Cardiac muscle cell (in vitro differentiated cells and primary cell): ENCODE measurements around the gene RCL1. TPM values are rescaled to one million over a fixed set of nuclear protein-coding genes. Genes with fewer than 3 reads are reported as not detected.
A peak's percentile ranks its signal among the peaks of the same experiment; 100 is the strongest.

ENCODE experiments used
- DNase-seq, 2 donors: peaks; one replicate each; pipeline versions ENCODE4 v3.0.0 to v3.0.0-alpha.2; 2010 to 2017; ENCODE audit warnings: low read depth in 1 of 2, low spot score in 1 of 2
- H3K27ac ChIP-seq: fragments of 200-600 bp; sonication (generic); 2 replicates; pipeline ENCODE4 v1.5.1; 2016
- H3K27me3 ChIP-seq: fragments of 200-600 bp; sonication (generic); 2 replicates; pipeline ENCODE4 v1.6.0; 2016; ENCODE audit warnings: control low read depth
- H3K36me3 ChIP-seq: fragments of 200-600 bp; sonication (generic); 2 replicates; pipeline ENCODE4 v1.5.1; 2016; ENCODE audit warnings: control low read depth
- H3K4me1 ChIP-seq: fragments of 200-600 bp; sonication (generic); 2 replicates; pipeline ENCODE4 v1.8.1; 2017; ENCODE audit warnings: low read depth, mild to moderate bottlenecking, mixed run types
- H3K4me3 ChIP-seq: fragments of 200-600 bp; sonication (generic); 2 replicates; pipeline ENCODE4 v1.5.1; 2016; ENCODE audit warnings: mild to moderate bottlenecking
- H3K9me3 ChIP-seq: fragments of 200-600 bp; sonication (generic); 2 replicates; pipeline ENCODE4 v1.5.1; 2017; ENCODE audit warnings: low read depth, mild to moderate bottlenecking, control low read depth
- polyA plus RNA-seq: library from polyadenylated mRNA; unstranded; fragments of >200 nt; fragmentation: Nextera tagmentation; extraction: Ambion mirVana; gene quantifications from 2 replicates; pipeline ENCODE4 v1.2.1, GENCODE V29; 2016
- total RNA-seq: library from RNA; depleted of rRNA; stranded (reverse); fragments of >200 nt; gene quantifications from 2 replicates; pipeline ENCODE4 v1.2.3, GENCODE V29; 2016
- TF ChIP-seq, protein P1 (sequence below): IDR thresholded peaks from 2 replicates; pipeline ENCODE4 v1.5.1; 2012; ENCODE audit warnings: low read depth, mild to moderate bottlenecking, low read length

Gene RCL1
- total and polyA plus RNA-seq, 2 experiments from 2014 or later, result 15.1 to 17.9 TPM

- TF ChIP-seq, protein P1, sequence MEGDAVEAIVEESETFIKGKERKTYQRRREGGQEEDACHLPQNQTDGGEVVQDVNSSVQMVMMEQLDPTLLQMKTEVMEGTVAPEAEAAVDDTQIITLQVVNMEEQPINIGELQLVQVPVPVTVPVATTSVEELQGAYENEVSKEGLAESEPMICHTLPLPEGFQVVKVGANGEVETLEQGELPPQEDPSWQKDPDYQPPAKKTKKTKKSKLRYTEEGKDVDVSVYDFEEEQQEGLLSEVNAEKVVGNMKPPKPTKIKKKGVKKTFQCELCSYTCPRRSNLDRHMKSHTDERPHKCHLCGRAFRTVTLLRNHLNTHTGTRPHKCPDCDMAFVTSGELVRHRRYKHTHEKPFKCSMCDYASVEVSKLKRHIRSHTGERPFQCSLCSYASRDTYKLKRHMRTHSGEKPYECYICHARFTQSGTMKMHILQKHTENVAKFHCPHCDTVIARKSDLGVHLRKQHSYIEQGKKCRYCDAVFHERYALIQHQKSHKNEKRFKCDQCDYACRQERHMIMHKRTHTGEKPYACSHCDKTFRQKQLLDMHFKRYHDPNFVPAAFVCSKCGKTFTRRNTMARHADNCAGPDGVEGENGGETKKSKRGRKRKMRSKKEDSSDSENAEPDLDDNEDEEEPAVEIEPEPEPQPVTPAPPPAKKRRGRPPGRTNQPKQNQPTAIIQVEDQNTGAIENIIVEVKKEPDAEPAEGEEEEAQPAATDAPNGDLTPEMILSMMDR, result no peak
- no peak overlapping the region for H3K4me3 ChIP-seq
- no peak overlapping the region for H3K27ac ChIP-seq
- no peak for DNase-seq
- H3K9me3 ChIP-seq, result no peaks in the 10 kb centered on the region
- H3K4me1 ChIP-seq, result no peaks in the 10 kb centered on the region
- no peaks in the 10 kb centered on the region for H3K27me3 ChIP-seq
- no peaks in the 10 kb centered on the region for H3K36me3 ChIP-seq
Observed at GRCh38 chr9:4883326-4883873, 90.7 kb downstream of the RCL1 start.

DNA sequence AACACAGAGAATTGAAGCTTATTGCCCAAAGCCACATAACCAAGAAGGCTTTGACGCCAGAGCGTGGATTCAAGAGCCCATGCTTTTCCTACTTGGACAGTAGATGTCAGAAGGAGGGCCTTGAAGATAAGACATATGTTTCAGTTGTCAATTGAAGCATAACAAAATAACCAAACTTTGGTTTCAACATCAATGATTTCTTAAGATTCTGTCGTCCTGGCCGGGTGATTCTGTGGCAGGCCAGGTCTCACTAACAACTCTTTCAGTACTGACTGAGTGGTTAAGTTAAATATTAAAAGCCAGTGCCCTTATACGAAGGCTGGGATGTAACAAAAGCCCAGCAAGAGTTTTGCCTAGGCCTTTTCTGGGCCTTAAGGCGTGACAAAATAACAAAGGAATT lies 94.0 kb downstream of the RCL1 start:
- Histone ChIP-seq H3K9me3 (no peaks in the 10 kb centered on the region), H3K27ac (no peak overlapping the region)

DNA sequence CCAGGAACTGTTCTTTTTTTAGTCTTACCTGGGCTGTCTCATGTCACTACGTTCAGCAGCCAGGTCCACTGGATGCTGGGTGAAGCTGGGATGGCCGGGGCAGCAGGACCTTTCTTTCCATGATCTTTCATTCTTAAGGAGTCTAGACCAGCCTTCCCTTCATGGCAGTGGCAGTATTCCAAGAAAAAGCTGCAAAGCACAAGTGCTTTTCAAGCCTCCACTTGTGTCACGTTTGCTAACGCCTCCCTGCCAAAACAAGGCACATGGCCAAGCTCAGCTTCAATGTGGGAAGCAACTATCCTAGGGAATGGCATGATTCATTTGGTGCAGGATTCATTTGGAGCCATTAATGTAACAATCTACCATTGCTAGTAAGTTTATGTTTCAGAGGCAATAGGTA lies 94.8 kb downstream of the RCL1 start:
- Histone ChIP-seq H3K27me3 (no peaks in the 10 kb centered on the region), H3K4me1 (no peaks in the 10 kb centered on the region), H3K9me3 (no peaks in the 10 kb centered on the region), H3K36me3 (no peaks in the 10 kb centered on the region), H3K4me3 (no peak overlapping the region), H3K27ac (no peak overlapping the region)
- peak; percentile 34 to 74 for DNase-seq
- TF ChIP-seq, protein P1, result no peak

More for the DNA sequence above, 94.0 kb downstream of the RCL1 start:
- DNase-seq, result no peak
- H3K4me1 ChIP-seq, result no peaks in the 10 kb centered on the region
- no peaks in the 10 kb centered on the region for H3K36me3 ChIP-seq
- no peaks in the 10 kb centered on the region for H3K27me3 ChIP-seq
- TF ChIP-seq, protein P1, result no peak
- H3K4me3 ChIP-seq, result no peak overlapping the region

DNA sequence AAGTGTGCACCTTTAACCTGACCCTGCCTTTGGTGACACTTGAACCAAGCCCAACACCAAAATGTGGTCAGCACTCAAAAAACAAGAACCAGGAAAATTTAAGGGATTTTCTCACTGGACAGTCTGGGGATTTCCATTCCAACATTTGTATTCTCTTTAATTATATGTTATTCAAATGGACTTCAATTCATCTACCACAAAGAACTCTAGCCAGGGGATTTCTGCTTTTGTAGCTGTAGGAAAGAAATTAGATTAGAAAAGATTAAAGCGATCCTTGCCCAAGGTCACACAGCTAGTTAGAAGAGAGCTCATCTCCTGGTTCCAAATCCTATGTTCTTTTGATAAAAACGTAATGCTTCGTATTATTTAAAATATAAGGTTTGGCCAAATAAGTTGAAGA lies 97.5 kb downstream of the RCL1 start:
- H3K27me3 ChIP-seq, result no peaks in the 10 kb centered on the region
- no peak overlapping the region for H3K4me3 ChIP-seq
- no peak for DNase-seq
- no peaks in the 10 kb centered on the region for H3K36me3 ChIP-seq
- no peaks in the 10 kb centered on the region for H3K9me3 ChIP-seq
- TF ChIP-seq, protein P1, result no peak
- no peaks in the 10 kb centered on the region for H3K4me1 ChIP-seq
- H3K27ac ChIP-seq, result no peak overlapping the region

GRCh38 chr9:4890929-4891328 lies 98.2 kb downstream of the RCL1 start:
- Histone ChIP-seq H3K9me3 (no peaks in the 10 kb centered on the region), H3K36me3 (no peaks in the 10 kb centered on the region), H3K4me1 (no peaks in the 10 kb centered on the region), H3K4me3 (no peak overlapping the region), H3K27me3 (no peaks in the 10 kb centered on the region), H3K27ac (no peak overlapping the region)
- no peak for DNase-seq
- TF ChIP-seq, protein P1, result no peak
